Measurements from ENCODE around the gene FNBP1. TPM values are rescaled to one million over a fixed set of nuclear protein-coding genes. Genes with fewer than 3 reads are reported as not detected.

FNBP1 gene
- total and polyA plus RNA-seq, 3 donors from 2014 or later, result 37.9 to 89.2 (median 76.6) TPM

DNA sequence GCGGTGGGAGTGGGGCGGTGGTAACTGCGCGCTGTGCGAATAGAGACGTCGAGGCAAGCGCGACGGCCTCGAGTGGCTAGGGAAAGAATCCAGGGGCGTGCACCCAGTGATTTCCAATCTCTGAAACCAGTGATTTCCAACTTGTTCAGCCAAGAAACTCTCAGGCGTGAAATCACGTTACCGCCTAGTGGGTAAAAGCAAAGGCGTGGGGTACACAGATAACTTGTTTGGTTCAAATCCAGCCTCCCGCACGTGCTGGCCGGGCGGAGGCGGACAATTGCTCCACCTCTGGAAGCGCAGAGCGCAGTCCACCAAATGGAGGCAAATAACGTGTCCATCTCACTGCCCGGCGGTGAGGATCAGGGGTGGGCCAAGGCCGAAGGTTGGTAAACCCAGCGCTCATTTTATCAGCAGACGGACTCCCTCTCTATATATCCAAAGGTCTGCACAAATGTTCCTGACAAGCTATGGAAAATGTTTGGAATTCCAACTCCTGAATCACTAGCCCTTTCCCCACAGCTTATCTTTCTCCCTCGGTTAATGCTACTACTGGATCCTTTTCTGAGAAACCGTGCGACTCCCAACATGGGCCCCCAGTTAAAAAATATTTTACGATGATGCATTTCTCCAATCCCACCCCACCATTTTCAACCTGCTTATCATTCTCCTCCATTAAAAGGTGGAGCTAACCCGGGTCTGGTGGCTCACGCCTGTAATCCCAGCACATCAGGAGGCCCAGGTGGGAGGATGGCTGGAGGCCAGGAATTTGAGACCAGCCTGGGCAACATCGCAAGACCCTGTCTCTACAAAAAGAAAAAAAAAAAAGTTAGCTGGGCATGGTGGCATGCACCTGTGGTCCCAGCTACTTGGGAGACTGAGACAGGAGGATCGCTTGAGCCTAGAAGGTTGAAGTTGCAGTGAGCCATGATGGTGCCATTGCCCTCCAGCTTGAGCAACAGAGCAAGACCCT lies 950 bp upstream of the FNBP1 start:
- TF ChIP-seq, protein P1, sequence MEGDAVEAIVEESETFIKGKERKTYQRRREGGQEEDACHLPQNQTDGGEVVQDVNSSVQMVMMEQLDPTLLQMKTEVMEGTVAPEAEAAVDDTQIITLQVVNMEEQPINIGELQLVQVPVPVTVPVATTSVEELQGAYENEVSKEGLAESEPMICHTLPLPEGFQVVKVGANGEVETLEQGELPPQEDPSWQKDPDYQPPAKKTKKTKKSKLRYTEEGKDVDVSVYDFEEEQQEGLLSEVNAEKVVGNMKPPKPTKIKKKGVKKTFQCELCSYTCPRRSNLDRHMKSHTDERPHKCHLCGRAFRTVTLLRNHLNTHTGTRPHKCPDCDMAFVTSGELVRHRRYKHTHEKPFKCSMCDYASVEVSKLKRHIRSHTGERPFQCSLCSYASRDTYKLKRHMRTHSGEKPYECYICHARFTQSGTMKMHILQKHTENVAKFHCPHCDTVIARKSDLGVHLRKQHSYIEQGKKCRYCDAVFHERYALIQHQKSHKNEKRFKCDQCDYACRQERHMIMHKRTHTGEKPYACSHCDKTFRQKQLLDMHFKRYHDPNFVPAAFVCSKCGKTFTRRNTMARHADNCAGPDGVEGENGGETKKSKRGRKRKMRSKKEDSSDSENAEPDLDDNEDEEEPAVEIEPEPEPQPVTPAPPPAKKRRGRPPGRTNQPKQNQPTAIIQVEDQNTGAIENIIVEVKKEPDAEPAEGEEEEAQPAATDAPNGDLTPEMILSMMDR (IDR thresholded peaks at IDR 0.05), result peak in 2 of 3 experiments; percentile 7 to 27
- TF ChIP-seq POLR2A (IDR thresholded peaks at IDR 0.05), result no peak
- intact Hi-C loops (cut with DNase I; ENCODE audit: low total_unique reads), result loop anchor here (5.0 kb wide), 1 partner anchor 157 kb away; no protein-coding TSS in a partner anchor
- H3K4me3 ChIP-seq, result peak overlapping the region; percentile 86 to 98
- H3K27ac ChIP-seq, result peak overlapping the region; percentile 92 to 97
- no peaks in the 10 kb centered on the region for H3K9me3 ChIP-seq
- H3K27me3 ChIP-seq, result no peaks in the 10 kb centered on the region
- no peaks in the 10 kb centered on the region for H3K36me3 ChIP-seq (ENCODE audit: low read depth, missing control alignments)
- peak; percentile 83 for DNase-seq
- WGBS, 2 donors, result 22 to 38% methylated on average over 10 to 25 of the region's 37 CpGs
- peaks cover 17% of the 10 kb centered on the region for H3K4me1 ChIP-seq

DNA sequence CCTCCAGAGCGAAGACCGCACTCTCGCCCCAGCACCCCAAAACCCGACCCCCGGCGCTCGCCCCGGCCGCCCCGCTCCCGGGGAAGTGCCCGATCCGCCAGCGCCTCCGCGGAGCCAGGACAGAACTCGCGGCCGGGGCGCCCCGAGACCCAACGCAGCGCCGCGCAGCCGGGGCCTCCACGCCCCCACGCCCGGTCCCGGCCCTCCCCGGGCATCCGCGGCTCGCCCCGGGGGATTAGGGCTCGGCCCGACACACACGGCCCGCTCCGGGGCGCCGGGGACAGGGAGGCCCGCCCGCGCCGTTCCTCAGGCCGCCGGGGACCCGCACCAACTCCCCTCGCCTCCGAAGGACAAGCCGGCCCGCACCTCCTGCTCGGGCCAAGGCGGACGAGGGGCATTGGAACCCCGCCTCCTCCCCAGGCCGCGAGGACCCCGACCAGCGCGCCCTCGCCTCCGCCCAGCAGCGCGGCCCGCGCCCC lies 544 bp downstream of the FNBP1 start:
- DNase-seq, result no peak
- 0% methylated on average over 20 to 52 of the region's 68 CpGs for WGBS, 2 donors
- Histone ChIP-seq H3K4me1 (peaks cover 17% of the 10 kb centered on the region), H3K27me3 (no peaks in the 10 kb centered on the region), H3K36me3 (ENCODE audit: low read depth, missing control alignments) (no peaks in the 10 kb centered on the region), H3K27ac (peak overlapping the region; percentile 95 to 97), H3K4me3 (peak overlapping the region; percentile 86 to 98), H3K9me3 (no peaks in the 10 kb centered on the region)
- intact Hi-C loops (cut with DNase I; ENCODE audit: low total_unique reads), result loop anchor here (5.0 kb wide), 1 partner anchor 155 kb away; no protein-coding TSS in a partner anchor
- TF ChIP-seq, protein P1 (IDR thresholded peaks at IDR 0.05), result no peak
- TF ChIP-seq POLR2A (IDR thresholded peaks at IDR 0.05), result no peak

DNA sequence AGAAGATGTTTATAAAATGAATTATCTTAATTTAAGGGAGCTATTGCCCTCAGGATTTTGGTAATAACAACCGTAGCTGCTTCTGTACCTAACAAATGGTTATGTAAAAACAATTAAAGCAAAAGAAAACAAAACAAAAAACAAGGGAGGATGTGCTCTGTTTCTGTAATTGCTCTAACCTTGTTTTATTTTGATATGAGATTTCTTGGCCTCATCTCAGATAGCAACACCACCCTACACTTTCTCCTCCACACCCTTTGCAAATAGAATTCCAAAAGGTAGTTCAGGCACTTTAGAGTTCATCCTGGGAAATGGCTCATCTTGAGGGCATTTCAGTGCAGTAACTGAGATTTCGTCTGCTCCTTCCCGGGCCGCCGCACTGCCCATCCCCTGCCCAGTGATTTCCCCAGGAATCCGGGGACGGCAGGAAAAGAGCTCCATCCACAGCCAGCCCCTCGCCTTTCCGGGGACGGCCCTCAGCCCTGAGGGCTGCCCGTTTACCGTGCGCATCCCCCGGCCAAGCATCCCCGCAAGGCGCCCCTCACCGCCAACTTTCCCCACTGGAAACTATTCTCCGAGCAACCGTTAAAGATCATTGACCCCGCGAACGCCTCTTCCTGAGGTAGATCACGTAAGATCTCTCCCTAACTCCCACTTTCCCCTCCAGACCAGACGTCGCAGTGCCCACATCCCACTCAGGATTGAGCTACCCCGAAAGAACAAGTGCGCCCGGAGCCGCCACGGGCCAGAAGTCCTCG lies 1.2 kb downstream of the FNBP1 start:
- H3K27me3 ChIP-seq, result no peaks in the 10 kb centered on the region
- intact Hi-C loops (cut with DNase I; ENCODE audit: low total_unique reads), result loop anchor here (5.0 kb wide), 1 partner anchor 155 kb away; no protein-coding TSS in a partner anchor
- H3K36me3 ChIP-seq (ENCODE audit: low read depth, missing control alignments), result no peaks in the 10 kb centered on the region
- peaks cover 17% of the 10 kb centered on the region for H3K4me1 ChIP-seq
- H3K9me3 ChIP-seq, result no peaks in the 10 kb centered on the region
- 0 to 2% methylated on average over 30 to 31 of the region's 31 CpGs for WGBS, 2 donors
- TF ChIP-seq, protein P1 (IDR thresholded peaks at IDR 0.05), result no peak
- no peak for TF ChIP-seq POLR2A (IDR thresholded peaks at IDR 0.05)
- peak; percentile 34 for DNase-seq
- H3K27ac ChIP-seq, result peak overlapping the region; percentile 95 to 97
- H3K4me3 ChIP-seq, result peak overlapping the region; percentile 86 to 98

GRCh38 chr9:130040984-130041647 lies 1.9 kb downstream of the FNBP1 start:
- peak; percentile 43 for DNase-seq
- intact Hi-C loops (cut with DNase I; ENCODE audit: low total_unique reads), result loop anchor here (5.0 kb wide), 1 partner anchor 154 kb away; no protein-coding TSS in a partner anchor
- TF ChIP-seq, protein P1 (IDR thresholded peaks at IDR 0.05), result no peak
- no peak for TF ChIP-seq POLR2A (IDR thresholded peaks at IDR 0.05)
- Histone ChIP-seq H3K4me1 (peaks cover 19% of the 10 kb centered on the region), H3K4me3 (peak overlapping the region; percentile 86 to 98), H3K27ac (peak overlapping the region in 1 of 2 donors; percentile 97), H3K36me3 (ENCODE audit: low read depth, missing control alignments) (no peaks in the 10 kb centered on the region), H3K27me3 (no peaks in the 10 kb centered on the region), H3K9me3 (no peaks in the 10 kb centered on the region)
- 54 to 55% methylated on average over 7 of the region's 7 CpGs for WGBS, 2 donors
